Gastroesophageal sphincter (tissue), 3 donors: ENCODE results near the gene BTBD3.

Experiments
- CTCF ChIP-seq, 4 experiments: fragments of 200-600 bp in 2 of 4; fragments of 450-650 bp in 2 of 4; sonication (generic) in 1 of 4; IDR thresholded peaks; one replicate each; pipeline ENCODE4 v1.5.1; 2017 to 2019; ENCODE audit warnings: antibody characterized with exemption in 4 of 4, mild to moderate bottlenecking in 2 of 4, moderate library complexity in 2 of 4
- POLR2A ChIP-seq, 2 donors: fragments of 450-650 bp; IDR thresholded peaks; one replicate each; pipeline ENCODE4 v1.6.1; 2017; ENCODE audit warnings: antibody characterized with exemption in 2 of 2, mild to moderate bottlenecking in 2 of 2, moderate library complexity in 1 of 2
- POLR2AphosphoS5 ChIP-seq: sonication (generic); formaldehyde crosslinking; IDR thresholded peaks from one replicate; pipeline ENCODE4 v1.6.1; 2017; ENCODE audit warnings: antibody characterized with exemption

GRCh38 chr20:11918391-11918845 lies 725 bp downstream of the BTBD3 start:
- TF ChIP-seq CTCF (IDR thresholded peaks at IDR 0.05) = no peak
- TF ChIP-seq POLR2A (IDR thresholded peaks at IDR 0.05) = no peak
- TF ChIP-seq POLR2AphosphoS5 = no peak
